ENCODE results near the gene CARD14. TPM values are rescaled to one million over a fixed set of nuclear protein-coding genes. Genes with fewer than 3 reads are reported as not detected.

CARD14 gene
- total RNA-seq, 1 experiment from 2014 or later, result not detected

DNA sequence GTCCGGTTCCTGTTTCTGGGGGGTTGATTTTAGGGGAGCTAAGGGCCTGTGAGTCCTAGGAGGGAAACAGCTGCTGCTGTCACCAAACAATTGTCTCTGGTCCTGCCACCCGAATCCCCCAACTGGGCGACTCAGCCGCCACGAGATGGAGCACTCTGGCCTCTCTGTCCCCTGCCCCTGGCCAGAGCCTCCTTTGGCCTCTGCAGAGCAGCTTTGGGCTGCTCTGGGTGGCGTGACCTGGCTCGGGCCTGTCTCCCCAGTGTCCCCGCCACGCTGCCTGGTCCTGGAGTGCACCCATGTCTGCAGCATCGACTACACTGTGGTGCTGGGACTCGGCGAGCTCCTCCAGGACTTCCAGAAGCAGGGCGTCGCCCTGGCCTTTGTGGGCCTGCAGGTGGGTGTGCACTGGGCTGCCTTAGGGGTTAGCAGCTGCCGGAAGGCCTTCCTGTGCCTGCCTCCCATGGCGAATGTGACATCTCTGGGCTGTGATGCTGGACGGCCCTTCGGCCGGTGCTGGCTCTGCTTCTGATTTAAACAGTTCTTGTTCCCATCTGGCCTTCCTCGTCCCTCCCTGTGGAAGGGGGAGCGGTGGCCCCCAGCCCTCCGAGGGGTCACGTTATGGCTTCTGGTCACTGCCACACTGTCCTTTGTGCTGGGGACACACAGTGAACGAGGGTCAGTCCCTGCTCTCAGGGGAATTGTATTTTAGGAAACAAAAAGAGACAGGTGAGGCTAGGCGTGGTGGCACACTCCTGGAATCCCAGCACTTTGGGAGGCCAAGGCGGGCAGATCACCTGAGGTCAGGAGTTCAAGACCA is 79.3 kb downstream of the CARD14 start:
- intact Hi-C loops (cut with micrococcal nuclease; ENCODE audit: unreplicated experiment), result no loop called here
- ChIA-PET POLR2A (no interaction called here), CTCF (no interaction called here)
- BruUV-seq (replicated peaks), result no TSS peak
- Histone ChIP-seq H3K36me3 (ENCODE audit: control insufficient read depth, insufficient read depth, low read length) (no peaks in the 10 kb centered on the region), H3K9me3 (ENCODE audit: control insufficient read depth, insufficient read depth, low read depth, low read length) (no peaks in the 10 kb centered on the region), H3K27ac (ENCODE audit: low read length) (peak overlapping the region; percentile 29; the same call in 1 of the 2 replicates), H3K4me3 (ENCODE audit: low read depth in 2 of 2, low read length in 2 of 2) (no peak overlapping the region), H3K4me1 (ENCODE audit: control insufficient read depth, insufficient read depth, low read length) (peaks cover 17% of the 10 kb centered on the region), H3K27me3 (ENCODE audit: control insufficient read depth, insufficient read depth, low read length) (no peaks in the 10 kb centered on the region)
- in situ Hi-C loops (cut with HindIII; ENCODE audit: low pct_unique_long_range_greater_than_20kb, low sequenced_read_pairs), result no loop called here
- TF ChIP-seq SIN3A (IDR thresholded peaks at IDR 0.05; ENCODE audit: borderline replicate concordance, insufficient read depth, low read depth, low read length) (no peak), REST (IDR thresholded peaks at IDR 0.05; ENCODE audit: insufficient read depth in 1 of 2, low read depth in 2 of 2, low read length in 1 of 2) (no peak), TCF7L2 (IDR thresholded peaks at IDR 0.05; ENCODE audit: low read depth, low read length) (no peak), CTCF (IDR thresholded peaks at IDR 0.05) (no peak), POLR2AphosphoS5 (IDR thresholded peaks at IDR 0.05; ENCODE audit: low read depth, low read length) (no peak)
- ATAC-seq (peak; percentile 66), DNase-seq (ENCODE audit: low read depth, low spot score) (no peak)

DNA sequence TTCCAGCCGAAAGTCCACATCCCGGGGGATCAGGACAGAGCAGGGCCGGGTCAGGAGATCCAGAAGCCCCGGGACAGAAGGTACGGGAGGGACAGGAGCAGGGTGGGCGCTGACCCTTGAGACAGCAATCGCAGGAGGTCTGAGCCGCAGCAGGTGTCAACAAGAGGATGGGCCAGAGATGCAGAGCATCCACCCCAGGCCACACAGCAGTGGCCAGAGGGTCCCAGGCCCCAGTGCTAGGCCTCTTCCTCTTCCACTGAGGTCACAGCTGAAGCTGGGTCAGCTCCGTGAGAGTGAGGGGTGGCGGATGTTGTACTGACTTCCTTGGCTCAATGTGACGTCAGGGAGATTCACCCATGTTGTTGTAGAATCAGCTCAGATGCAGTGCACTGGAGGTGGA is 82.1 kb downstream of the CARD14 start:
- H3K4me3 ChIP-seq (ENCODE audit: low read depth in 2 of 2, low read length in 2 of 2), result no peak overlapping the region
- POLR2A ChIA-PET, result no interaction called here
- in situ Hi-C loops (cut with HindIII; ENCODE audit: low pct_unique_long_range_greater_than_20kb, low sequenced_read_pairs), result no loop called here

DNA sequence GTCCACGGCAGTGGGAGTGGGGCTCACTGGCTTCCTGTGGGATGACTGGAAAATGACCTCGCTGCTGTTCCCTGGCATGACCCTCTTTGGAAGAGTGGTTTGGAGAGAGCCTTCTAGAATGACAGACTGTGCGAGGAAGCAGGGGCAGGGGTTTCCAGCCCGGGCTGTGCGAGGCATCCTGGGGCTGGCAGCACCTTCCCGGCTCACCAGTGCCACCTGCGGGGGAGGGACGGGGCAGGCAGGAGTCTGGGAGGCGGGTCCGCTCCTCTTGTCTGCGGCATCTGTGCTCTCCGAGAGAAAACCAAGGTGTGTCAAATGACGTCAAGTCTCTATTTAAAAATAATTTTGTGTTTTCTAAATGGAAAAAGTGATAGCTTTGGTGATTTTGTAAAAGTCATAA is 83.0 kb downstream of the CARD14 start:
- H3K27ac ChIP-seq (ENCODE audit: low read length), result peak overlapping the region; percentile 98
- H3K4me3 ChIP-seq (ENCODE audit: low read depth in 2 of 2, low read length in 2 of 2), result no peak overlapping the region
- BruUV-seq (replicated peaks), result no TSS peak
- intact Hi-C loops (cut with micrococcal nuclease; ENCODE audit: unreplicated experiment) (no loop called here), in situ Hi-C loops (cut with HindIII; ENCODE audit: low pct_unique_long_range_greater_than_20kb, low sequenced_read_pairs) (no loop called here)
- peaks cover 47% of the 10 kb centered on the region for H3K4me1 ChIP-seq (ENCODE audit: control insufficient read depth, insufficient read depth, low read length)
- peak; percentile 48 for ATAC-seq
- H3K27me3 ChIP-seq (ENCODE audit: control insufficient read depth, insufficient read depth, low read length), result no peaks in the 10 kb centered on the region
- no peaks in the 10 kb centered on the region for H3K36me3 ChIP-seq (ENCODE audit: control insufficient read depth, insufficient read depth, low read length)
- ChIA-PET CTCF (no interaction called here), POLR2A (no interaction called here)
- DNase-seq (ENCODE audit: low read depth, low spot score), result no peak
- no peaks in the 10 kb centered on the region for H3K9me3 ChIP-seq (ENCODE audit: control insufficient read depth, insufficient read depth, low read depth, low read length)
- TF ChIP-seq TCF7L2 (IDR thresholded peaks at IDR 0.05; ENCODE audit: low read depth, low read length) (no peak), POLR2AphosphoS5 (IDR thresholded peaks at IDR 0.05; ENCODE audit: low read depth, low read length) (peak; percentile 17; the same call in 1 of the 2 replicates)

More for the DNA sequence above, 82.1 kb downstream of the CARD14 start:
- peaks cover 38% of the 10 kb centered on the region for H3K4me1 ChIP-seq (ENCODE audit: control insufficient read depth, insufficient read depth, low read length)
- no peaks in the 10 kb centered on the region for H3K9me3 ChIP-seq (ENCODE audit: control insufficient read depth, insufficient read depth, low read depth, low read length)
- CTCF ChIA-PET, result interaction anchor here (0.6 kb wide), 1 partner anchor 441 kb away, joined by 4 read pairs; no protein-coding TSS in a partner anchor
- no TSS peak for BruUV-seq (replicated peaks)
- H3K27ac ChIP-seq (ENCODE audit: low read length), result peak overlapping the region; percentile 98
- no peak for DNase-seq (ENCODE audit: low read depth, low spot score)
- no peaks in the 10 kb centered on the region for H3K27me3 ChIP-seq (ENCODE audit: control insufficient read depth, insufficient read depth, low read length)
- no peaks in the 10 kb centered on the region for H3K36me3 ChIP-seq (ENCODE audit: control insufficient read depth, insufficient read depth, low read length)
- ATAC-seq, result no peak
- intact Hi-C loops (cut with micrococcal nuclease; ENCODE audit: unreplicated experiment), result no loop called here
- TF ChIP-seq POLR2AphosphoS5 (IDR thresholded peaks at IDR 0.05; ENCODE audit: low read depth, low read length), result no peak
